Trophoblast cell (in vitro differentiated cells and primary cell): ENCODE measurements around the gene JPT1.

ENCODE experiments used
- DNase-seq, 2 donors: peaks; one replicate each; pipeline ENCODE4 v3.0.0-alpha.2; 2016
- H2AFZ ChIP-seq: 2 replicates; pipeline ENCODE4 v1.6.1; 2013; ENCODE audit warnings: low read length, moderate library complexity, mild to moderate bottlenecking; ENCODE audit not compliant: insufficient read depth, poor library complexity
- H2AK5ac ChIP-seq: 2 replicates; pipeline ENCODE4 v1.6.1; 2013; ENCODE audit warnings: mild to moderate bottlenecking, low read length
- H2BK120ac ChIP-seq: 2 replicates; pipeline ENCODE4 v1.6.1; 2013; ENCODE audit warnings: low read length, mild to moderate bottlenecking, moderate library complexity; ENCODE audit not compliant: insufficient read depth, poor library complexity
- H2BK12ac ChIP-seq: 2 replicates; pipeline ENCODE4 v1.6.1; 2013; ENCODE audit warnings: mild to moderate bottlenecking, low read length, moderate library complexity
- H2BK5ac ChIP-seq: 2 replicates; pipeline ENCODE4 v1.6.1; 2013; ENCODE audit warnings: low read length, low read depth, moderate library complexity, mild to moderate bottlenecking; ENCODE audit not compliant: poor library complexity
- H3K14ac ChIP-seq: 2 replicates; pipeline ENCODE4 v1.6.1; 2013; ENCODE audit warnings: mild to moderate bottlenecking, low read length
- H3K18ac ChIP-seq: 2 replicates; pipeline ENCODE4 v1.6.1; 2013; ENCODE audit warnings: mild to moderate bottlenecking, low read length
- H3K23ac ChIP-seq: 2 replicates; pipeline ENCODE4 v1.6.1; 2013; ENCODE audit warnings: low read length
- H3K27ac ChIP-seq: 2 replicates; pipeline ENCODE4 v1.5.1; 2013; ENCODE audit warnings: low read depth, mild to moderate bottlenecking, inconsistent platforms, low read length, moderate library complexity
- H3K27me3 ChIP-seq: 2 replicates; pipeline ENCODE4 v1.6.1; 2013; ENCODE audit warnings: inconsistent platforms, mild to moderate bottlenecking, low read length, moderate library complexity; ENCODE audit not compliant: insufficient read depth
- H3K36me3 ChIP-seq, 2 experiments: 1 replicate in 1 of 2; 2 replicates in 1 of 2; pipeline ENCODE4 v1.6.1; 2013; ENCODE audit warnings: low read length in 2 of 2, mild to moderate bottlenecking in 2 of 2, moderate library complexity in 1 of 2; ENCODE audit not compliant: insufficient read depth in 2 of 2, control insufficient read depth in 1 of 2
- H3K4ac ChIP-seq: 2 replicates; pipeline ENCODE4 v1.6.1; 2013; ENCODE audit warnings: low read depth, mild to moderate bottlenecking, low read length, moderate library complexity
- H3K4me1 ChIP-seq, 2 experiments: 1 replicate in 1 of 2; 2 replicates in 1 of 2; pipeline ENCODE4 v1.6.1; 2013; ENCODE audit warnings: low read length in 2 of 2, mild to moderate bottlenecking in 2 of 2, moderate library complexity in 1 of 2; ENCODE audit not compliant: insufficient read depth in 2 of 2, control insufficient read depth in 1 of 2
- H3K4me2 ChIP-seq: 2 replicates; pipeline ENCODE4 v1.6.1; 2013; ENCODE audit warnings: inconsistent platforms, mild to moderate bottlenecking, low read length, moderate library complexity
- H3K4me3 ChIP-seq: 2 replicates; pipeline ENCODE4 v1.5.1; 2013; ENCODE audit warnings: mild to moderate bottlenecking, low read depth, low read length, inconsistent platforms
- H3K79me1 ChIP-seq: one replicate; pipeline ENCODE4 v1.6.1; 2013; ENCODE audit warnings: low read length
- H3K79me2 ChIP-seq: 2 replicates; pipeline ENCODE4 v1.6.1; 2013; ENCODE audit warnings: low read length, mild to moderate bottlenecking; ENCODE audit not compliant: control insufficient read depth, insufficient read depth, poor library complexity
- H3K9ac ChIP-seq: 2 replicates; pipeline ENCODE4 v1.6.1; 2013; ENCODE audit warnings: mild to moderate bottlenecking, low read length
- H3K9me3 ChIP-seq: 2 replicates; pipeline ENCODE4 v1.6.1; 2013; ENCODE audit warnings: low read depth, mild to moderate bottlenecking, control low read depth, inconsistent platforms, low read length; ENCODE audit not compliant: insufficient read depth
- H4K12ac ChIP-seq: 2 replicates; pipeline ENCODE4 v1.6.1; 2013; ENCODE audit warnings: low read depth, mild to moderate bottlenecking, low read length, moderate library complexity
- H4K8ac ChIP-seq: 2 replicates; pipeline ENCODE4 v1.6.1; 2013; ENCODE audit warnings: low read depth, mild to moderate bottlenecking, low read length, moderate library complexity
- H4K91ac ChIP-seq: one replicate; pipeline ENCODE4 v1.6.1; 2013; ENCODE audit warnings: low read depth, mild to moderate bottlenecking, low read length, moderate library complexity
- WGBS: extraction: QIAGEN DNeasy Blood & Tissue Kit; methylation state at CpG from one replicate; pipeline ENCODE4 v1.1.7; 2013; ENCODE audit warnings: missing lambda C conversion rate; ENCODE audit not compliant: insufficient read length, insufficient coverage; ENCODE audit errors: extremely low coverage; 5-methylcytosine and 5-hydroxymethylcytosine counted together

Gene JPT1

DNA sequence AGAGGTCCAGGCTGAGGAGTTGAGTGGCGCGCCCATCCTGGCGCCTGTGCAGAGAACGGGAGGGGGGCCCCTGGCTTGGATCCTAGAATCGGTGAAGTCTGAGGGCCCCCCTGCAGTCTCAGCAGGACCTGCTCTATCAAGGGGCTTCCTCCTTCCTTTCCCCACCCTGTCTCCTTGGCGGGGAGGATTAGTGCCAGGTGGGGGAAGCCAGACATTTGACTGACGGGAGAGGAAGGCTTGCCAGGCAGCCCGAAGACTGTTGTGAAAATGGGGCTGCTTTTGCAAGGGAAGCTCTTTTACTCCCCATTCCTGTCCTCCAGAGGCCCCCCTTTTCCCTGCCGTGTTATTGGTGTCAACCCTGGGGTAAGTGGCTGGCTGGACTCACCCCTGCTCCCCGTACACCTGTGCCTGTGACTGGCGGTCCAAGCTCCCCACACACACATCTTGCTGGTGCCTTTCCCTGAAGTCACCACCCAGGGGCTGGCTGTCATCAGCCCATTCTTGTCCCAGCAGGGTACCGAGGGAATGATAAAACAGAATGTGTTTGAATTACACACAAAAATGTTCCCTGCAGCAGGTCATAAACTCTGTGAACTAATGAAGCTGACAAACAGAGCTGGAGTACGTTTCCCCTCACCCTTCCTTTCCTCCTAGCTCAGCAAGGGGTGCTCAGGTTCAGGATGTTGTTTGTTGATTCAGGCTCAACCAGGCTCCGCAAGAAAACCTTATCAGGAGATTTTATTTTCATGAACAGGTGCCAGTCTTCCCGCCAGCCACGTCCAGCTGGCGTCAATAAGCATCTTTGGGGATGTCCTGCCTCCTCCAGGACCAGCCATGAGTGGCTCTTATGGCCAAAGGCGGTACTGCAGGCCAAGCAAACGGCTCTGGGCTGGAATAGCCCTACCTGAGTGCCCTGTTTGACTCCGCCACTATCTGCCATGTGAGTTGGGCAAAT lies 48.9 kb downstream of the JPT1 start:
- peaks cover 1% of the 10 kb centered on the region for H3K9me3 ChIP-seq
- WGBS = no CpG with 5 or more reads among the region's 20 CpGs

DNA sequence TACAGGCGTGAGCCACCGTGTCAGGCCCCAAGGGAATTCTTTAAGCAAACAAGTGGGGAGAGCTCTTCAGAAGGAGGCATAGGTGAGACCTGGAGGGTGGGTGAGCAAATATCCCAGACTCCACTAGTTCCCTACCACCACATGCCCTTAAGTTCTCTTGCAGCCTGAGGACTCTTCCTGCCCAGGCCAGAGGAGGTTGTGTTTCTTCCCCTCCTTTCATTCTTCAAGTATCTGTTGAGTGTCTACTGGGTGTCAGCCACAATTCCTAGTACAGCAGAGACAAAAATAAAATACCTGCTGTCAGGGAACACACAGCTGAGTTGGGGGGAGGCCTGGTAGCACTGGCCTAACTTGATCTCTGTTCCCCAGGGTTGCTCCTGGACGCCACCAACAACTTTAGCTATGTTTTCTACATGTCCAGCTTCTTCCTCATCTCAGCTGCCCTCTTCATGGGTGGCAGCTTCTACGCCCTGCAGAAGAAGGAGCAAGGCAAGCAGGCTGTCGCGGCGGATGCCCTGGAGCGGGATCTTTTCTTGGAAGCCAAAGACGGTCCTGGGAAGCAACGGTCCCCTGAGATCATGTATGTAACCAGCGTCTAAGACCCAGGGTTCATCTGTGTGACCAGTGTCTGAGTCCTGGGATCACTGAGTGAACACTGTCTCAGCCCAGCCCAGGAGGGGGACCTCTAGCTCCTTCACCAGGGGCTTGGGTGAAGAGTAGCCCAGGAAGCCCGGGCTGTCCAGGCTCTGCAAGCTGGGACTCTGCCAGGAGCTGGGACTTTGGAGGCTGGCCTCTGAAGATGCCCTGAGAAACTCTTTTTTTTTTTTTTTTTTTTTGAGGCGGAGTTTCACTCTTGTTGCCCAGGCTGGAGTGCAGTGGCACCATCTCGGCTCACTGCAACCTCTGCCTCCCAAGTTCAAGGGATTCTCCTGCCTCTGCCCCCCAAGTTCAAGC lies 50.4 kb downstream of the JPT1 start:
- H4K12ac ChIP-seq = no peak overlapping the region
- H3K9ac ChIP-seq = no peak overlapping the region
- no peak overlapping the region for H2AK5ac ChIP-seq
- no peak overlapping the region for H4K8ac ChIP-seq
- H3K4me1 ChIP-seq = peaks cover under 1% of the 10 kb centered on the region in 2 experiments
- H4K91ac ChIP-seq = no peak overlapping the region
- peaks cover 30% of the 10 kb centered on the region in 2 experiments for H3K36me3 ChIP-seq
- no peak for DNase-seq
- no peak overlapping the region for H3K4ac ChIP-seq
- H3K14ac ChIP-seq = no peak overlapping the region
- H3K9me3 ChIP-seq = peaks cover 3% of the 10 kb centered on the region
- no peak overlapping the region for H3K27ac ChIP-seq
- no peak overlapping the region for H3K18ac ChIP-seq
- no peak overlapping the region for H3K4me3 ChIP-seq
- no peak overlapping the region for H3K4me2 ChIP-seq
- H3K79me2 ChIP-seq = no peaks in the 10 kb centered on the region
- no peaks in the 10 kb centered on the region for H3K27me3 ChIP-seq
- WGBS = no CpG with 5 or more reads among the region's 14 CpGs
- no peak overlapping the region for H2BK120ac ChIP-seq
- no peak overlapping the region for H2AFZ ChIP-seq
- no peak overlapping the region for H2BK12ac ChIP-seq
- H3K23ac ChIP-seq = no peak overlapping the region
- no peaks in the 10 kb centered on the region for H3K79me1 ChIP-seq
- H2BK5ac ChIP-seq = no peak overlapping the region

More for the DNA sequence above, 48.9 kb downstream of the JPT1 start:
- Histone ChIP-seq H4K12ac (no peak overlapping the region), H2BK5ac (no peak overlapping the region), H3K36me3 (peaks cover 21% of the 10 kb centered on the region in 2 experiments), H3K14ac (no peak overlapping the region), H2AK5ac (no peak overlapping the region), H2AFZ (no peak overlapping the region), H3K4me1 (peaks cover 7 to 8% of the 10 kb centered on the region in 2 experiments), H3K27me3 (no peaks in the 10 kb centered on the region), H4K8ac (no peak overlapping the region), H3K4ac (no peak overlapping the region), H3K18ac (no peak overlapping the region), H3K79me1 (peaks cover 6% of the 10 kb centered on the region), H3K23ac (no peak overlapping the region), H3K27ac (no peak overlapping the region), H3K4me3 (no peak overlapping the region), H3K9ac (no peak overlapping the region), H2BK12ac (no peak overlapping the region), H4K91ac (no peak overlapping the region), H2BK120ac (no peak overlapping the region), H3K79me2 (peaks cover 2% of the 10 kb centered on the region), H3K4me2 (no peak overlapping the region)
- peak; percentile 43 to 79 for DNase-seq

DNA sequence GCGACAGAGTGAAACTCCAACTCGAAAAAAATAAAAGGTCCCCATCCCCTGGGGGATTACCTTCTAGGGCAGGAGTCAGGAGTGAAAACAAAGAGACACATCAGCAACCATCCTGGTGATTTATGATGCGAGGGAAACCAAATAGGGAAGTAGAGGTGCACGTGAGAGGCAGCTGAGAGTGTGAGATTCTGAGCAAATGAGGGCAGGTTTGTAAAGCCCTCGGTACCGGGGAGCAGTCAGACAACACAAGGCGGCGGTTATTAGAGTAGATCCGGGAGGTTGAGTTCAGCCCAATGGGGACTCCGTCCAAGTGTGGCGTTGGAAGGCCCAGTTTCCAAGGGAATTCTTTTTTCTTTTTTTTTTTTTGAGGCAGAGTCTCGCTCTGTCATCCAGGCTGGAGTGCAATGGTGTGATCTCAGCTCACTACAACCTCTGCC lies 51.9 kb downstream of the JPT1 start:
- no peak overlapping the region for H2AK5ac ChIP-seq
- no peaks in the 10 kb centered on the region for H3K79me1 ChIP-seq
- no peak for DNase-seq
- no peaks in the 10 kb centered on the region for H3K27me3 ChIP-seq
- H4K12ac ChIP-seq = no peak overlapping the region
- H2BK5ac ChIP-seq = no peak overlapping the region
- H3K14ac ChIP-seq = no peak overlapping the region
- H3K23ac ChIP-seq = no peak overlapping the region
- H3K36me3 ChIP-seq = peaks cover 35 to 39% of the 10 kb centered on the region in 2 experiments
- H3K4ac ChIP-seq = no peak overlapping the region
- no peak overlapping the region for H3K4me3 ChIP-seq
- no peak overlapping the region for H2AFZ ChIP-seq
- no peak overlapping the region for H3K4me2 ChIP-seq
- no peak overlapping the region for H2BK120ac ChIP-seq
- H4K8ac ChIP-seq = no peak overlapping the region
- no CpG with 5 or more reads among the region's 12 CpGs for WGBS
- H3K79me2 ChIP-seq = no peaks in the 10 kb centered on the region
- no peaks in the 10 kb centered on the region for H3K4me1 ChIP-seq
- no peak overlapping the region for H3K27ac ChIP-seq
- no peak overlapping the region for H2BK12ac ChIP-seq
- H4K91ac ChIP-seq = no peak overlapping the region
- no peak overlapping the region for H3K9ac ChIP-seq
- H3K9me3 ChIP-seq = peaks cover 5% of the 10 kb centered on the region
- H3K18ac ChIP-seq = no peak overlapping the region

DNA sequence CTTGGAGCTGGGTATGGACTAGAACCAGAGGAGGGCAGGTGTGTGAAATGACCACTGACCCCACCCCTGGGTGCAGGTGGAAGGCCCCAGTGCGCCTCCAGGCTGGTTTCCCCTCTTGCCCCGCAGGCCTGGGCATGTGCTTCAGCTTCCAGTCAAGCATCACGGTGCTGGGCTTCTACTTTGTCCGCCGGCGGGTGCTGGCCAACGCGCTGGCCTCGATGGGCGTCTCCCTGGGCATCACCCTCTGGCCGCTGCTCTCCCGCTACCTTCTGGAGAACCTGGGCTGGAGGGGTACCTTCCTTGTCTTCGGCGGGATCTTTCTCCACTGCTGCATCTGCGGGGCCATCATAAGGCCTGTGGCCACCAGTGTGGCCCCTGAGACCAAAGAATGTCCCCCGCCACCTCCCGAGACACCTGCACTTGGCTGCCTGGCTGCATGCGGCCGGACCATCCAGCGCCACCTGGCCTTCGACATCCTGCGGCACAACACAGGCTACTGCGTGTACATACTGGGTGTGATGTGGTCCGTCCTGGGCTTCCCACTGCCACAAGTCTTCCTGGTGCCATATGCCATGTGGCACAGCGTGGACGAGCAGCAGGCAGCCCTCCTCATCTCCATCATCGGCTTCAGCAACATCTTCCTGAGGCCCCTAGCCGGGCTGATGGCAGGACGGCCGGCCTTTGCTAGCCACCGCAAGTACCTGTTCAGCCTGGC lies 54.3 kb downstream of the JPT1 start:
- Histone ChIP-seq H3K4me3 (no peak overlapping the region), H3K18ac (no peak overlapping the region), H2AFZ (no peak overlapping the region), H4K12ac (no peak overlapping the region), H3K4me2 (no peak overlapping the region), H2BK12ac (no peak overlapping the region), H3K9me3 (peaks cover 5% of the 10 kb centered on the region), H2BK5ac (no peak overlapping the region), H3K14ac (no peak overlapping the region), H3K27ac (no peak overlapping the region), H3K23ac (no peak overlapping the region), H3K4ac (no peak overlapping the region), H4K91ac (no peak overlapping the region), H2AK5ac (no peak overlapping the region), H3K79me1 (peaks cover 3% of the 10 kb centered on the region), H2BK120ac (no peak overlapping the region), H3K36me3 (peaks cover 30 to 32% of the 10 kb centered on the region in 2 experiments), H3K4me1 (peaks cover 2 to 3% of the 10 kb centered on the region in 2 experiments), H3K79me2 (no peaks in the 10 kb centered on the region), H3K27me3 (no peaks in the 10 kb centered on the region), H3K9ac (no peak overlapping the region), H4K8ac (no peak overlapping the region)
- DNase-seq = no peak
- no CpG with 5 or more reads among the region's 31 CpGs for WGBS
